NOMO-1 treated with DMSO at 0.1 percent for 48 hours (cell line): ENCODE data around the gene PP2D1.
"Not testable (repeated sequence)": the region's sequence is repeated elsewhere in the genome, so short reads cannot be mapped to it uniquely, and the experiment has no call there.

Experiments
- DNase-seq: peaks from one replicate; lab custom pipeline; 2025; ENCODE audit not compliant: unreplicated experiment; lab: John Stamatoyannopoulos, UW

Gene PP2D1

DNA sequence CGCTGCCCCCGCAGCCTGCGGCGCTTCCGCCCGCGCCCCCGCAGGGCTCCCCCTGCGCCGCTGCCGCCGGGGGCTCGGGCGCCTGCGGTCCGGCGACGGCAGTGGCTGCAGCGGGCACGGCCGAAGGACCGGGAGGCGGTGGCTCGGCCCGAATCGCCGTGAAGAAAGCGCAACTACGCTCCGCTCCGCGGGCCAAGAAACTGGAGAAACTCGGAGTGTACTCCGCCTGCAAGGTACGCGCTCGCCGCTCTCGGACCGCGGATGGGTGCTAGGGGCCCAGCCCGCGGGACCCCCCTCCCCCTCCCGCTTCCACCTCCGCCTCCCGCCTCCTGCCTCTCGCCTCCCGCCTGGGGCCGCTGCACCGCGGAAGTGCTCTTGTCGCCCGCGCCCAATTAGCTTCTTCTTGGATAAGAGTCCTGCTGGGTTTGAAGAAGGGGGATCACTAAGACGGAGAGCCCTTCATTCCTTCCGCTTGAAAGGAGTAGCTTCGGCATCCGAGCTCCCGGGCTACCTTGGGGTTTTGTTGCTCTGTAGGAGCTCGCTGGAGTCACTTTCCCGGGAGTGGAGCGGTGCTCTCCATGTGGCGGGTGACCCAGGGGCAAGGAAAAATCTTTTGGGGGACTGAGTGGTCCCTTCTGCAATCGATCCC is 28.6 kb upstream of the PP2D1 start:
- peak; percentile 55 for DNase-seq

DNA sequence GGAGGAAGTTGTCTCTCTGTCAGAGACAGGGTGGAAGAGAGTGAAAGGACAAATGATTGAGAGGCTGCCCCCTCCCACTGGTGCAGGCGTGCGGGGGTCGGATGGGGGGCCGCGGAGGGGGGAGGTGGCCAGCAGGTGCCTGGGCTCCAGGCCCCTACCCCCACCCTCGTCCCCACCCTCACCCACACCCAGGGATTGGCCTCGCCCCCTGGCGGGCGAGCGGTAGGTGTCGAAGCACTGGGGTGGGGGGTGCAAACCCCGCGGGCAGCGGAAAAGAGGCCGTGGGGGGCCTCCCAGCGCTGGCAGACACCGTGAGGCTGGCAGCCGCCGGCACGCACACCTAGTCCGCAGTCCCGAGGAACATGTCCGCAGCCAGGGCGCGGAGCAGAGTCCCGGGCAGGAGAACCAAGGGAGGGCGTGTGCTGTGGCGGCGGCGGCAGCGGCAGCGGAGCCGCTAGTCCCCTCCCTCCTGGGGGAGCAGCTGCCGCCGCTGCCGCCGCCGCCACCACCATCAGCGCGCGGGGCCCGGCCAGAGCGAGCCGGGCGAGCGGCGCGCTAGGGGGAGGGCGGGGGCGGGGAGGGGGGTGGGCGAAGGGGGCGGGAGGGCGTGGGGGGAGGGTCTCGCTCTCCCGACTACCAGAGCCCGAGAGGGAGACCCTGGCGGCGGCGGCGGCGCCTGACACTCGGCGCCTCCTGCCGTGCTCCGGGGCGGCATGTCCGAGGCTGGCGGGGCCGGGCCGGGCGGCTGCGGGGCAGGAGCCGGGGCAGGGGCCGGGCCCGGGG is 27.9 kb upstream of the PP2D1 start, which contains the start of gene KAT2B:
TSS of gene KAT2B (plus strand) at position 682 of the 783 bp plus-strand sequence. CDS start at position 714, 32 bp downstream.
- peak; percentile 67 for DNase-seq

DNA sequence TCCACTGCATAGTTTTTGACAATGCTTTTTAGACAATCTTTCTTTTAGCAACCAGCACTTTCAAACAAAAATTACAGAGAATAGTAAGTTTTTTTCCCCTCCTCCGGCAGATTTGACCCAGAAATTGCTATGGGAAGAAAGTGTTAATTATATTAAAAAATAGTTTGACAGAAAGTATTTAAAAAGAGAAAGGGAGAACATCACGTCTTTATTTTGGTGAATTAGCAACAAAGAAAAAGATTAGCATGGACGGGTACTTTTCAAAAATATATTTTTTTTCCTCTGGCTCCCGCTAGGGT is 27.4 kb upstream of the PP2D1 start:
- no peak for DNase-seq

DNA sequence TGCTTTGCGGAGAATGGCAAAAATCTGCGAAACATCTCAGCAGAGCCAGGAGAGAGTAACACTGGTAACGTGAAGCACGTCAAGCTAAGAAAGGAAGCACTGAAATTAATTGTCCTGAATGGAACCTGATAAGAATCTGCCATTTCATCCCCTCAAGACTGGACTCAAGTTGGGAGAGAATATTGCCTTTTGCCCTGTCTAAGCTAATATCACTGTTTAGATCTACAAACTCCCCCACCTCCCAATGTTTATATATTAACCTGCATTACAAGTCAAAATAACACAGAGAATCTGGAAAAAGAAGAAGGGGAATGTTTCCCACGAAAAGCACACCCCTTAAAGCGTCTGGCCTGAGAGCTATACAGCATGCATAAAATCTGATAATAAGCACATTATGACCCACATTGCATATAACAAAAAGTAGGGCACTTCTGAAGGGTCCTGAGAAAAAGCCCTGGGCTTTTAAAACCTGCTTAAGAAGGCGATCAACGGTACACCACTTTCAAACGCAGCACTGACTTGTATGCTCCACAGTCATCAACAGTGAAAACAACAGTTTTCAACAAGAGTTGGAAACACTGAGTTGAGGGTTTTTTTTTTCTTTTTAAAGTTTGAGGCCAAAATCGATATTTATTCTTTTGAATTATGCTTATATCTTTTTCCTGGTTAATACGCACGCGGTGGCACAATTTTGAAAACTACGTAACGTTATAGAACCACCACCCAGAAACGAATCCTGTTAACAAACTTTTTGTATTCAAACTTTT is 26.8 kb upstream of the PP2D1 start:
- DNase-seq = no peak

DNA sequence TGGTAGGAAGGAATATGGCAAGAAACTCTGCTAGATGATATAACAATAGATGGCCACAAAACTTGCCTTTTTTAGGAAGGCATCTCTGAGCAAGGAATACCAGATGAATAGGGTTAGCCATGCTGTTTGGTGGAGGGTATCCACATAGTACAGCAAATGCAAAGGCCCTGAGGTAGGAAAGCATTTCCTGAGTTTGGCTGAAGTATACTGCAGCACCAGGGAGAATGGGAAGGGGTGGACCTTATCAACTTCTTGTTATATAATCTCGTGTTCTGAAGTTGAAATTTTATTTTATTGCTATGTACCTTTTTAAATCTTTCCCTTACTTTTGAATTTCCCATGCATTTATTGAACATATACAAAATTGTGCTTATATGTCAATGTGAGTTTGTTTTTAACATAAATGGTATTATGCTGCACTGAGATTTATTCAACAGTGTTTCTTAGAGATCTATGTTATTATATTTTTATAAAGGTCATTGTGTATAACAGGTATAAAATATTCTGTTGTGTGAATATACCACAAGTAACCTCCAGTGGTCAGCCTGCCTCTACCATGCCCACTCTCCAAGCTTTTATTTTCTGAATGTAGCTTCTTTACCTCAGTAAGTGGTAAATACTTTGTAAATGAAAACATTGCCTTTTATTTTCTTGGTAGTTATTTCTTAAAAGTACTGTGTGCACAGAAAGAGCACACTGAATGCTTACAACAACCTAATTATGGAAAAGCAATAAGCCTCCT is 25.4 kb upstream of the PP2D1 start:
- no peak for DNase-seq

DNA sequence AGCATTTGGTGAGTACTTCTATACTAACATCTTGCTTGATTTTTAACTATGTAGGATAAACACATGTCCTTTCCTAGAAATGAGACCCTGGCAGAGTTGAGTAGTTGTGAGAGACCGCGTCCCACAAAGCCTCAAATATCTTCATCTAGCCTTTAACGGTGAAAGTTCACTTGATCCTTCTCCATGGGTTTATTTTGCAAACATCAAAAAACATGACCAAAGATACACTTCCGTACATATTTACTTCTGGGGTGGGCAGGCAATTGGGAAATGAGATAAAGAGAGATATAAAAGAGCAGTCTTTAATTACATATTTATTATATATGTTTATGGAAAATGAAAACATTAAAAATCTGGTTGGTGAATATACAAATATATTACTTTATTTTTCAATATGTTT is 23.0 kb upstream of the PP2D1 start:
- no peak for DNase-seq

DNA sequence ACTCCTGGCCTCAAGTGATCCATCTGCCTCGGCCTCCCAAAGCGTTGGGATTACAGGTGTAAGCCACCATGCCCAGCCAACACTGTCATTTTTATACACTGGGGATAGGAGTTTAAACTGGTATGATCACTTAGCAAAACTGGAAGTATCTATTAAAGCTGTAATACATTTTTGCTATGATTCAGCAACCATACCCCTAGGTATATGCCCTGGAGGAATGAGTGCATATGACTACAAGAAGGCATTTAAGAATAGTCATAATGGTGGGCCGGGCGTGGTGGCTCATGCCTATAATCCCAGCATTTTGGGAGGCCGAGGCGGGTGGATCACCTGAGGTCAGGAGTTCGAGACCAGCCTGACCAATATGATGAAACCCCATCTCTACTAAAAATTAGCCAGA is 19.9 kb upstream of the PP2D1 start:
- DNase-seq = not testable (repeated sequence)

DNA sequence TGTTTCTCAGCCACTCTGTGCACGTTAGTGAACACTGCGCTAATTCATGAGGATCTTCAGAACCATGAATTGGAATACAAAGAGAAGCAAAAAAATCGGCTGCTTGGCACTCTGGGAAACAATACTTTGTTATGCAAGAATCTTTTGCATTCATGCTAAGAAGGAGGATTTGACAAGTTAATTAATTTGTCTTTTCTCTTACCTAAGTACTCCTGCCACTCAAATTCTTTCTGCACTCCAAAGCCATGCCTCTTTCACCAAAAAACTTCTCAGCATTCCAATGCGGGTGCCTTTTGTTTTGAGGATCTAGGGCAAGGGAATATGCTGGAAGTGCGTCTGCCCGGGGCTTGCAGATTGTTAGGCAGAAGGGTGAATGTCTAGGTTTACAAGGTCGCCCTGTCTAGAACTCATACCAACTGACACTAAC is 16.9 kb upstream of the PP2D1 start:
- no peak for DNase-seq

DNA sequence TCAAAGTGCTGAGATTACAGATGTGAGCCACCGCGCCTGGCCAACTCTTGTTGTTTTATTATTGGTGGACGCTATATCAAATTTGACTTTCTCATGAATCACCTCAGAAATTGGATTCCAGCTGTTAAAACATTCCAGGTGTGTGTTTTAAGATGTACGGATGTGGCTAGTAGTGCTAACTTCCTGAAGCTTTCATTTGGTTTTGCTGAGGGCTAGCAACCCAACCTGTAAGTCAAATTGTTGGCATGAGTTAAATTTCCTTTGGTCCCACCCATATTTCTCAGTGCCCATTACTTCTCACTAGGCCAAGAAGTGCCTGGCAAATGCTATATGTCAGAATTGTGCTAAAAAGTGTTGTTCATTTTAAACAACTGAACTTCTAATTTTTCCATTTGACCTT is 15.1 kb upstream of the PP2D1 start:
- DNase-seq = no peak

DNA sequence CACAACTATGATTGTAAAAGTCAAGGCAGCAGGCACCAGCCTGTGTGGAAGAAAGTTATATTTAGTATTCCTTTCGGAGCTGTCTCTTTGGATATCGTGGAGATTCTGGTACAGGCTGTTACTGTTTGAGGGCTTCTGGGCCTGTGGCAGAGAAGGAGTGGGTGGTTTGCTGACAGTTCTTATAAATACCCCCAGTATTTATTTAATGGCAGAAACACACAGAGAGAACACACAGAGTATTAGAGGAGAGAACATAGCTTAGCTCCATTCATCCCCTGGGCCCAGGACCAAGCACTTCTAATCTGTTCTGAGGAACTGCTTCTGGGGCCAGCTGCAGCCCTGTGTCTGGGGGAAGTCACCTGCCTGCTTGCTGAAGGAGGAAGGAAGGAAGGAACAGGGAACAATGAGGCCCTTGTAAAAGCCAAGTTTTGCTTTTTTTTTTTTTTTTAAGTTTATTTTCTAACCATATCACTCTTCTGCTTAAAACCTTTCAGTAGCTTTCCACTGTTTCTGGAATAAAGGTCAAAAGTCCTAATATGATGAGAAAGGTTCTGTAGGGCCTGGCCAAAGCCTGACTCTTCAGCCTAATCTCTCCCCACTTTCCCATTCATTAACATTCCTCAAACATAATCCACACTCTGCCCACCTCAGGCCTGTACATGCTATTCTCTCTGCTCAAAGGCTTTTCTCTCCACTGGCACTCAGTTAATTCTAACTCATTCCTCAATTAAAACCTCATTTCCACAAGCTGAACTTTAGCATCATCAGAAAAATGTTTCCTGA is 11.8 kb upstream of the PP2D1 start:
- peak; percentile 24 for DNase-seq

DNA sequence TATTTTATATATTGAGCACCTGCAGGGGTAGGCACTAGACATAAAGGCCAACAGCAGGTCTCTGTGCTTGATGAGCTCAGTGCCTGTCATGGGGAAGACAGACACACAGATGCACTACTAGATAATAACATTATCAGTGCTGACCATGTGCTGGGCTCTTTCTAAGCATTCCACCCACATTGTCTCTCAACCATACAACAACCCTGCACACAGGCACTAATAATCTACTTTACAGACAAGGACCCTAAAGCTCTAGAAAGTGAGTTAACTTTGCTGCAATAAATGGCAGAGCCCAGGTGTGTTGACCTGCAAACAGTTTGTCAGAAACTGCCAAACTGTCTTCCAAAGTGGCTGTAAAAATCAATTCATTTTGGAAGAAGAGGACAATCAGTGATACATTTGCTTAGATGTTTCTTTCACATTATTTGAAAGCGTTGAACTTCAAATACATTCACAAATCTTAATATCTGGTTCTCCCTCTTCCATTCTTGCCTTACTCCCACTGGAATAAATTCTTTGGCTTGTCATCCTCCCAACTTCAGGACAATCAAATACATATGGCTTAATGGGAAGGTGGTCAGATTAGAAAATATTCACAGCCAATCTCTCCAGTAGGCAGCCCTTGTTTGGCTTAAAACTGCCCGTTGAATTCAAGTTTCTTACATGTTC is 11.0 kb upstream of the PP2D1 start:
- DNase-seq = no peak

DNA sequence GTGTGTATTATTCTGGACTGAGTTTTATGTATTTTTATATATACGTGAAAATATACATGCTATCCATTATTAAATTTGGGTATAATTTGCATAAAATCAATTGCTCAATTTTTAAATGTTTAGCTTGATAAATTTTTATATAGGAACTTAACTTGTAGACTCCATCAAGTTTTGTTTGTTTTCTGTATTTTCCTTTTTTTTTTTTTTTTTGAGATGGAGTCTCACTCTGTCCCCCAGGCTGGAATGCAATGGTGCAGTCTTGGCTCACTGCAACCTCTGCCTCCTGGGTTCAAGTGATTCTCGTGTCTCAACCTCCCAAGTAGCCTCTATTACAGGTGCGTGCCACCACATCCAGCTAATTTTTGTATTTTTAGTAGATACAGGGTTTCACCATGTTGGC is 4.0 kb upstream of the PP2D1 start:
- not testable (repeated sequence) for DNase-seq

DNA sequence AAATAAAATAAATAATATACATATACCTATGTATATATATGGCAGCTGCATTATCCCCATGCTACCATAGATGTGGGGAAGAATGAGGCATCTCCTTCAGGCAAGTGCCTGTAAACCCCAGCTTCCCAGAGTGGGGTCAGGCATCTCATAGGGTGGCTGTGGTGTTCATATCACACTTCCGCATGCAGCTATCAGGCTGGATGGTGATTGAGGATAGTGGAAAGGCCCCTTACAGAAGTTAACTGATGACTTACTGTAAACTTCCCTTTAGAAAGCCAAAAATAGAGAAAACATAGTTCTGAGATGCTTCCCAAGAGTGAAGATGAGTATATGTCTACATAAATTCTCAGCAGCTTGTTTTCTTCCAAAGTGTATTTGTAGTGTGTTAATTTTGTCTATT is 3.5 kb upstream of the PP2D1 start:
- no peak for DNase-seq

DNA sequence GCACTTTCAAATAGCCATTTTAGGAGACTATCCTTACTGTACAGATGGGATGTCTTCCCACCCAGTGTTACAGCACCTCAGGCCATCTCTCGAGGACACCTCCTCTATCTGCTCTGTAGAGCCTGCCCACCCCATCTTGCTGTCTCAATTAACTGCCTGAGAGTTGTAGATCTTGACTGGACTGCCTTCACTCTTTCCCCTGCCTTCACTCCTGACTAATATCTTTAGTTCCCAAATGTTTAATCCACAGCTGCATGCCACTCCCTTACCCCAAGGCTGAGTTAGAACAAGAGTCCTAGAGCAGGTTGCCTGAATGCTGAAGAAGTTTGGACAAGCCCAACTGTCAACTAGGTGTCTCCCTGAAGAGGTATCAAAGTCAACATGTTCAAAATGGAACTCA is 1.3 kb upstream of the PP2D1 start:
- no peak for DNase-seq

DNA sequence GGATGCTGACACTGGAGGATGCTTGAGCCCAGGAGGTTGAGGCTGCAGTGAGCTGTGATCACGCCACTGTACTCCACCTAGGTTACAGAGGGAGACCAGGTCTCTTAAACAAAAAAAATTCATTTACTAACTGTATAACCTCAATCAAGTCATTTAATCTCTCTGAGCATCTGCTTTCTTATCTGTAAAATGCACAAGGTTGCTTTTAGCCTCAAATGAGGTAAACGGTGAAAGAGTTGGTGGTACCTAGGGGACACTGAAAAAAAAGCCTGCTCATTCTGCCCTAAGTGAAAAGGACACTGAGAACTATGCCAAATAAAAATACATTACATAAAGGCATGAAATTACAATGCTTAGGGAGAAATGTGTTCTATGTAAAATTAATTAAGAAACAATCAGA is 3.4 kb downstream of the PP2D1 start:
- no peak for DNase-seq

DNA sequence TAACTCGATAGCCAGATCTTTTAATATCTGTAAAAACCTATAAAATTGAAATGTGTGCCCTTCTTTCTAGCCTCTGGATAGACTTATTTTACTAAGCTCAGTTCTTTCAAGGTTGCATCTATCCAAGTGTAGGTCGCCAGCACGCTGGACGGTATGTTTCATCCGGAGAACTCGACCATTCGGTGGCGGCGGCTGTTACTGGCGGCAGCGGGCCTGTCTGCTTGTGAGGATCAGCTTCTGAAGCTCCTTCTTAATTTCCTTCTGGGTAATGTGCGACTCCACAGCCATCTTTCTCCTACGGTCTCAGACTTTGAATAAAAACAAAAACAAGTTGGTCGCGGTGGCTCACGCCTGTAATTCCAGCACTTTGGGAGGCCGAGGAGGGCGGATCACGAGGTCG is 4.1 kb downstream of the PP2D1 start:
- DNase-seq = no peak

DNA sequence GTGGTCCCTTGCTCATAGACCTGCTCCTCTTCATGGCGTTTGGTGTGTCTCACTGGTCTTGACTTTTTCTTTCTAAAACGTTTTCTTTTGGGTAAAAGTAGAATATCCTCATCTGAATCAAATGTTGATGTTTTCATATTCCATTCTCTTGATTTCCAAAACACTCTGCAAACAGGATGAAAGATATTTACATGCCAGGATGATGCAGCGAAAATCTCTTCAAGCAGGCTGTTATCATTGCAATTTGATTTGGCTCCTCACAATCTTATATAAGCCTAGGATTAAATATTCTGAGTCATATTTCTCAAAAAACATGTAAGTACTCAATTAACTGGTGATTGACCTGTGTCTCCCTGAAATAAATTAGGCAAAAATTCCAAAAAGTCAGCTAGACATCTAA is 10.1 kb downstream of the PP2D1 start:
- DNase-seq = no peak

DNA sequence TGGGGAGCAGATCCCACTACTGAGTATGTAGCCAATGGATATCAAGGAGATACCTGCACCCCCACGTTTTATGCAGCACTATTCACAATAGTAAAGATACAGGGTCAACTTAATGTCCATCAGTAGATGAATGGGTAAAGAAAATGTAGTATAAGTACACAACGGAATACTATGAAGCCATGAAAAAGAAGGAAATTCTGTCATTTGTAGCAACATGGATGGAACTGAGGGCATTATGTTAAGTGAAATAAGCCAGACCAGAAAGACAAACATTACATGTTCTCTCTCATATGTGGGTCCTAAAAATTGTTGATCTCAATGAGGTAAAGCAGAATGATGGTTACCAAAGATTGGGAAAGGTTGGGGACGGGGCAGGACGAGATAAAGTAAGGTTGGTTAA is 14.6 kb downstream of the PP2D1 start:
- no peak for DNase-seq

DNA sequence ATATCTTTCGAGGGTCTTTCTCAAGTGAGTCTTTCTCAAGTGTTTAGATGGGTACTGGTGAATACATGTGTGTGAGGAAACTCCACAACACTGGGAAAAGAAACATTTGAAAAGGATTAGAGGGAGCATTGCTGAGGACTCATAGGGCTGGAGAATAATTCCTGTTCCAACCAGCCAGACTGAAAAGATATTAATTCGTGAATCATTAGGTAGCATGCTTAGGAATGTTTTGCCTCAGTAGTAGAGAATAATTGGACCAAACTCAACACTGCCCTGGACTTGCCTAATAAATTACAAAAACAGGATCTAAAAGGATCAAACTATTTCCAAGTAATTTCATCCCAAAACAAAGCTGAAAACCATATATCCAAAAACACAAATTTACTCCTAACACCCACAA is 17.3 kb downstream of the PP2D1 start:
- DNase-seq = no peak

DNA sequence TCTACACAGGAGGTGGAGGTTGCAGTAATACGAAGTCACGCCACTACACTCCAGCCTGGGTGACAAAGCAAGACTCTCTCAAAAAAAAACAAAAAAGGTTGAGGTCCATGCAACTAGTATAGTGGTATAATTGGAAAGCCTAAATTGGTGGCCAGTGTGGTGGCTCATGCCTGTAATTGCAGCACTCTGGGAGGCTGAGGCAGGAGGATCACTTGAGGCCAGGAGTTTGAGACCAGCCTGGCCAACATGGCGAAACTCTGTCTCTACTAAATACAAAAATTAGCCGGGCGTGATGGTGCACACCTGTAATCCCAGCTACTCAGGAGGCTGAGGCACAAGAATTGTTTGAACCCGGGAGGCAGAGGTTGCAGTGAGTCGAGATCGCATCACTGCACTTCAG is 23.2 kb downstream of the PP2D1 start:
- not testable (repeated sequence) for DNase-seq
